NCI-H2196 (cell line): ENCODE data around the gene WRAP73.
"Not testable (repeated sequence)": the region's sequence is repeated elsewhere in the genome, so short reads cannot be mapped to it uniquely, and the experiment has no call there.

Source experiments
- DNase-seq: peaks from one replicate; lab custom pipeline; 2025; ENCODE audit not compliant: unreplicated experiment; lab: John Stamatoyannopoulos, UW

WRAP73 gene

GRCh38 chr1:3631320-3632260, 18.3 kb downstream of the WRAP73 start:
- no peak for DNase-seq

DNA sequence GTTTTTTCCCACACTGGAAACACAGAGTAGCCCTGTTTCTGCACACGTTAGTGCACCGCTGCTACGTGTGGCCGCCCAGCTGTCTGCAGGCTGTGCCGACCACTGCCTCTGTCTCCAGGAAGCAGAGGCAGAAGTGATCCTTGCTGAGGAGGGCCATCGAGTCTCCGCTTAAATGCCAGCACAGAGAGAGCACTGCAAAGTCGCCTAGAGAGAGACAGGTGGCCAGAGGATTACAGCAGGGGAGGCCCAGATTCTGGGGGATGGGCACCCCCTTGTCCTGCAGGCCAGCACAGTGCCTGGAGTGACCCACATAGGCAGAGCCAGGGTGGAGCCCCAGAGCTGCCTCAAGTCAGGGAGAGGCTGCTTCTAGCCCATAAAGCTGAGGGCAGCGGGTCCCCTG, 19.0 kb downstream of the WRAP73 start:
- no peak for DNase-seq

GRCh38 chr1:3630161-3630611, 19.7 kb downstream of the WRAP73 start:
- no peak for DNase-seq

- no peak for DNase-seq
Measured at GRCh38 chr1:3629561-3630160, 20.2 kb downstream of the WRAP73 start.

DNA sequence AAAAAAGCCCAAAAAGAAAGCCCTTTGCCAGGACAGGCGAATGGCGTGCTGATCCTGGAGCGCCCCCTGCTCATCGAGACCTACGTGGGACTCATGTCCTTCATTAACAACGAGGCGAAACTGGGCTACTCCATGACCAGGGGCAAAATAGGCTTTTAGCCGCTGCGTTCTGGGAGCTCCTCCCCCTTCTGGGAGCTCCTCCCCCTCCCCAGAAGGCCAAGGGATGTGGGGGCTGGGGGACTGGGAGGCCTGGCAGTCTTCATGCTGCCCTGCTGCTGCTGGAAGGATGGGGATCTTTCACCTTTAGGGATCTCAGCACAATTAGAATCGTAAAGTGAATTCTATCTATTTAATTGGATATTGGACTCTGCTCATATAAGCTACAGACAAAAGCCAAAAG, 21.5 kb downstream of the WRAP73 start:
- no peak for DNase-seq

- no peak for DNase-seq
Measured at GRCh38 chr1:3627515-3628253, 22.2 kb downstream of the WRAP73 start.

DNA sequence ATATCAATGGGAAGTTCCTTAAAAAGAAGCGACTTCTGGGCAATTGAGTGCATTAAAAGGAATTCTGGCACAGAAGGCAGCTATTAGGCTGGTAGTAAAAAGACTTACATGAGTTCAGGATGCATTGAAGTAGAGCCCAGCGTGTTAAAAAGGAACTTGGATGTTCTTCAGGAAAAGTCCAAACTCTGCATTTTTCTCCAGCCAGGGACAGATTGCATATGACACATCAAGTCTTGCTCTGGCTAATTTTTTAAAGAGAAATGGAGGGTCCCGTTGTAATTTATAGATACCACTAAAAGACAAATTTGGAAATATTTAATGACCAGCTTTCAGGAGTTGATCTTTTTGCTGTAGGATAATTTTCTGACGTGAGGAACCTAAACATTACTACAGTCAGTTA, 23.9 kb downstream of the WRAP73 start:
- DNase-seq, result no peak

DNA sequence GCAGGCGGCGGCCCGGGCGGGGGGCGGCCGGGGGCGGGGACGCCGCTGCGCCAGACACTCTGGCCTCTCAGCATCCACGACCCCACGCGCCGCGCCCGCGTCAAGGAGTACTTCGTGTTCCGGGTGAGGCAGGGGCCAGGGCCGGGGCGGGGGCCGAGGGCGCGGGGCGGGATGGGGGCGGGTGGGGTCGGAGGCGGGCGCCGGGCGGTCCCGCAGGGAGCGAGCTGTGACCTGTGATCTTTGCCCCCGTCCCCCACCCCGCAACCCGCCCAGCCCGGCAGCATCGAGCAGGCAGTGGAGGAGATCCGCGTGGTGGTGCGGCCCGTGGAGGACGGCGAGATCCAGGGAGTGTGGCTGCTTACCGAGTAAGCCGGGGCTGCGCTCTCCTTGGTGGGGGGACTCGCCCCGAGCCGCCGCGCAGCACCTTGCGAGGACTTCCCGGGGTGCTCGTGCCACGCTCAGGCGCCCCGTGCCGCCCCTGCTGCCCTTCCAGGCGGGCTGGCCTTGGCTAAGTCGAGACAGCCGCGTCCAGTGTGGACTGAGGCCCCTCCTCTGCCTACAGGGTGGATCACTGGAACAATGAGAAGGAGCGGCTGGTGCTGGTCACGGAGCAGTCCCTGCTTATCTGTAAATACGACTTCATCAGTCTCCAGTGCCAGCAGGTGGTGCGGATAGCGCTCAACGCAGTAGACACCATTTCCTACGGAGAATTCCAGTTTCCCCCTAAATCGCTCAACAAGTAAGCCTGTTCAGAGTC, 24.6 kb downstream of the WRAP73 start:
- DNase-seq, result peak; percentile 34

- peak; percentile 97 for DNase-seq
Measured at GRCh38 chr1:3624200-3625136, 25.4 kb downstream of the WRAP73 start, which contains the start of gene TPRG1L. TPRG1L (plus strand) TSS chr1:3625015; CDS start chr1:3625073, 58 bp downstream.

DNA sequence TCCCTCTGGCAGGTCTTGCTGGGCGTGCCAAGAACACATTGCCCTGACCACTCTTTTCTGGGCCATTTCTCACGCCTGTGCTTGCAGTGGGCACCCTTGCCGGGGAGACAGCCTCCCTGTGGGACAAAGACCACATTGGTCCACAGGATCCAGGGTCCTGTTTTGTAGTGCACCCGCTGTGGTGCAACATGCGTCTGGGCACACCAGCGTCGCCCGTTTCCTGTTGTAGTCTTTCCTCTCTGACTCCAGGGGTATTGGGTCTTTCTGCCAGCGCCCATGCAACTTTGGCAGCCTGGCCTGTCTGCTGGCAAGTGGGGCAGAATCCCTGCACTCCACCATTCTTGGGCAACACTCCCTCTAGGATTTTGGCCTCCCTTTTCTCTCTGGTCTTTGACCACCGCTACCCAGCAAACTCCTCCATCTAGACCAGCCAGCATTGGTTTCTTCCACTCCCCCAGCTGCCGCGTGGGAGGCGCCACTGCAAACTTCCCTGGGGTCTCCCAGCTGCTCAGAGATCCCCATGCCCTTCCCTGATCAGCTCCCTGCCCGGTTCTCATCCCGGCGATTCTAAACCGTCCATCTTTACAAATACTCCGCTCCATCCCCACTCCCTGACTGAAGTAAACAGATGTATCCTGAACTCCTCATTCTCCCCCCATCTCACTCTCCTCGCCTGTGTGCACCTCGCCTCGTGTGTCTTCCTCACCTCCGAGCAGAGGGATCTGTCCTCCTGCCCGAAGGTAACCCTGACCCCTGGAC, 26.3 kb downstream of the WRAP73 start:
- DNase-seq, result no peak

- not testable (repeated sequence) for DNase-seq
Measured at GRCh38 chr1:3622102-3622501, 27.8 kb downstream of the WRAP73 start.

GRCh38 chr1:3621151-3621671, 28.7 kb downstream of the WRAP73 start:
- peak; percentile 47 for DNase-seq

GRCh38 chr1:3620708-3621107, 29.2 kb downstream of the WRAP73 start:
- DNase-seq, result peak; percentile 47

GRCh38 chr1:3618881-3619671, 30.8 kb downstream of the WRAP73 start:
- peak; percentile 79 for DNase-seq

- no peak for DNase-seq
Measured at GRCh38 chr1:3618531-3618880, 31.4 kb downstream of the WRAP73 start.

DNA sequence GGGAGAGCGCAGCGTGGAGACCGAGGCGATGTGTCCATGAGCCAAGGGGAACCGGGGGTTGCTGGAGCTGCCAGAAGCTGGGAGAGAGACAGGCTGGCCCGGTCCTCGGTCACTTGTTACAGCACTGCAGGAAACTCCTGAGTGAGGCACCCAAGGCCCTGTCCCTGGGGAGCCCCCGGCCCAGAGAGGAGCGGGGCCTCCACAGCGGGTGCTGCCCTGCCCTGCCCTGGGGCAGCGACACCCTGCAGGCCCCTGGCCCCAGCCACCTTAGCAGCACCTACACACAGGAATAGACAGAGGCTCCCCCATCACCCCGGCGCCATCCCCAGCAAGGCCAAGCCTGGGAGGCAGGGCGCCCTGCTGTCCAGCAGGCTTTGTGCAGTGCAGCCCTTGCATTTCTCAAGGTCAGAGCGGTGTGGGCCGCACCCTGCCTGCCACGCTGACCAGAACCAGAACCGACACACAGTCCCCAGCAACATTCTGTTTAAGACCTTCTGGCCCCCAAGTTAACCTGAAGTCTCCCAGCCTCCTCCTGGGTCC, 32.0 kb downstream of the WRAP73 start:
- no peak for DNase-seq

GRCh38 chr1:3616861-3617260, 33.0 kb downstream of the WRAP73 start:
- no peak for DNase-seq
